SK-N-MC (cell line): ENCODE measurements around the gene MYBPC1.
A peak's percentile ranks its signal among the peaks of the same experiment; 100 is the strongest.

Experiments
- DNase-seq: peaks from one replicate; pipeline ENCODE4 v3.0.0-alpha.2; 2011; ENCODE audit warnings: low read depth, low spot score
- H3K27ac ChIP-seq: fragments of 200-600 bp; sonication (generic); 2 replicates; pipeline ENCODE4 v1.5.1; 2016; ENCODE audit warnings: mixed run types
- H3K36me3 ChIP-seq: fragments of 200-600 bp; sonication (generic); 2 replicates; pipeline ENCODE4 v1.6.1; 2017; ENCODE audit warnings: antibody characterized with exemption, low read length, mixed read lengths; ENCODE audit not compliant: insufficient read depth
- H3K4me3 ChIP-seq: fragments of 200-600 bp; sonication (generic); 2 replicates; pipeline ENCODE4 v1.5.1; 2016
- H3K9ac ChIP-seq: fragments of 200-600 bp; sonication (generic); 2 replicates; pipeline ENCODE4 v1.8.0; 2017; ENCODE audit warnings: mixed run types, mixed read lengths; ENCODE audit not compliant: insufficient read length
- H3K9me3 ChIP-seq: fragments of 200-600 bp; sonication (generic); 2 replicates; pipeline ENCODE4 v1.6.1; 2017; ENCODE audit warnings: low read depth, mild to moderate bottlenecking, antibody characterized with exemption, low read length, moderate library complexity, mixed read lengths
- EZH2 ChIP-seq: fragments of 200-600 bp; sonication (generic); IDR thresholded peaks from one replicate; pipeline ENCODE4 v1.6.1; 2017; ENCODE audit warnings: antibody characterized with exemption
- FOXP2 ChIP-seq: optimal IDR thresholded peaks from 2 replicates; pipeline ENCODE3; 2011; ENCODE audit warnings: mild to moderate bottlenecking, moderate library complexity; ENCODE audit not compliant: insufficient read depth; ENCODE audit errors: extremely low read length, control extremely low read depth
- POLR2AphosphoS5 ChIP-seq: IDR thresholded peaks from 2 replicates; pipeline ENCODE4 v1.6.1; 2012; ENCODE audit warnings: mild to moderate bottlenecking, low read depth, low read length, borderline replicate concordance

MYBPC1 gene

GRCh38 chr12:101698800-101699347 lies 104.1 kb downstream of the MYBPC1 start:
- Histone ChIP-seq H3K27ac (no peak overlapping the region), H3K4me3 (peak overlapping the region; percentile 97), H3K9ac (peak overlapping the region; percentile 89), H3K9me3 (no peaks in the 10 kb centered on the region), H3K36me3 (no peaks in the 10 kb centered on the region)
- no peak for DNase-seq
- no peak for TF ChIP-seq FOXP2
- TF ChIP-seq EZH2, result no peak
- TF ChIP-seq POLR2AphosphoS5, result no peak

DNA sequence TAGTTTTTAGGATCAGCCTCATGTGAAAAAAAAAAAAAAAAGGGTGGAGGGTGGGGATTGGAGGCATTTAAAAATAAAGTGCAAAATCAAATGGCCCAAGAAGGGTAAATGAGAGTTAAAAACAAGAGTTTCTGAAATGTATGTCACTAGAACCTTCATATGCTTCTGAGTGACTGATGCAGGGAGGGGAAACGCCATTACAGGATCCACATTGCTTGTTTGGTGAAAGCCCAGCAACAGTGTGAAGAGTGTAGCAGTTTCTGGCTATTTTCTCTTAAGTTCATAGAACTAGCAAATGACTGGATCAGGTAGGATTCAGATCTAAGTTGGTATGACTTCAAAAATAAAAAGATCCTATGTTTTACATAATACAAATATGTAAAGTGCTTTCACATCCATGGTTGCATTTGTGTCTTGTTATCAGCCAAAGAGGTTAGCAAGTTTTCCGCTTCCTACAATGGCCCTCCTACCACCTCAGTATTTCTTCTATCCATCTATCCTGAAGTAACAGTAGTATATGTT lies 105.6 kb downstream of the MYBPC1 start:
- no peak overlapping the region for H3K9ac ChIP-seq
- H3K4me3 ChIP-seq, result no peak overlapping the region
- no peaks in the 10 kb centered on the region for H3K36me3 ChIP-seq
- no peak for TF ChIP-seq POLR2AphosphoS5
- TF ChIP-seq EZH2, result no peak
- no peak for TF ChIP-seq FOXP2
- H3K9me3 ChIP-seq, result no peaks in the 10 kb centered on the region
- DNase-seq, result no peak
- H3K27ac ChIP-seq, result no peak overlapping the region

GRCh38 chr12:101703487-101703886 lies 108.7 kb downstream of the MYBPC1 start:
- Histone ChIP-seq H3K9me3 (no peaks in the 10 kb centered on the region), H3K4me3 (no peak overlapping the region), H3K36me3 (no peaks in the 10 kb centered on the region), H3K9ac (no peak overlapping the region), H3K27ac (no peak overlapping the region)
- no peak for DNase-seq
- TF ChIP-seq EZH2 (no peak), FOXP2 (no peak), POLR2AphosphoS5 (no peak)

DNA sequence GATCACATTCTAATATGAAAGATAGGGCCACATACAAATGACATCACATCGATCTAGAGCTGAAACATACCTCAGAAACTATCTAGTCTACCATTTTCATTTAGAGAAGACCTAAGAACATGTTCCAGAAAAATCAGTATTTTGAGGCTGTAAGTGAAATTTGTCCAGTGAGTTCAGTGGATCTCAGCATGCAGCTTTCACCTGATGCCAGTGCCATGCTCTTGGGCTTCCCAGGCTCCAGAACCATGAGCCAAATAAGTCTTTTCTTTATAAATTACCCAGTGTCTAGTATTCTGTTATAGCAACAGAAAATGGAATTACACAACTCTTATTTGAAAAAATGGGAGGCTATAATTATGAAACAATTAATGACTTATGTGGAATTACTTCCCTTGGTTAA lies 111.6 kb downstream of the MYBPC1 start:
- no peak for TF ChIP-seq EZH2

GRCh38 chr12:101707131-101707782 lies 112.5 kb downstream of the MYBPC1 start:
- Histone ChIP-seq H3K36me3 (no peaks in the 10 kb centered on the region), H3K4me3 (no peak overlapping the region)

More for the DNA sequence above, 111.6 kb downstream of the MYBPC1 start:
- Histone ChIP-seq H3K36me3 (no peaks in the 10 kb centered on the region), H3K4me3 (no peak overlapping the region), H3K9me3 (no peaks in the 10 kb centered on the region), H3K27ac (no peak overlapping the region), H3K9ac (no peak overlapping the region)
- no peak for DNase-seq

DNA sequence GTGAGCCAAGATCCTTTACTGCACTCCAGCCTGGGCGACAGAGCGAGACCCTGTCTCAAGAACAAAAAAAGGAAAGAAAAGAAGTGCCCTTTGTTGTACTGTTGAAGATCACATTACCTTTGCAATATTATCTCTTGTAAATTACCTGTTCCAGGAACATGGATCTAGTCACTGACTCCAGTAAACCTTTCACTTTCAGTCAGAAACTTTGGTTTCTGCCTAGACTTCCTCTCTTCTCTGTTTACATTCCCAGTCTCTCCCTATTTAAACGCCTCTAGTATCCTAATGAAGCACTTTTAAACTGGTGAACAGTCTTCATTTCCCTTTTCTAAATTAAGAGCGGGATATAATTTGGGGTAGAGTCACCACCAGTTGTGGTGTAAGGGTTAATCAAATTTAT lies 115.5 kb downstream of the MYBPC1 start:
- Histone ChIP-seq H3K36me3 (no peaks in the 10 kb centered on the region), H3K4me3 (no peak overlapping the region), H3K9me3 (no peaks in the 10 kb centered on the region), H3K27ac (no peak overlapping the region), H3K9ac (no peak overlapping the region)
- no peak for DNase-seq
- TF ChIP-seq FOXP2, result no peak
- no peak for TF ChIP-seq EZH2
- TF ChIP-seq POLR2AphosphoS5, result no peak

More at GRCh38 chr12:101707131-101707782, 112.5 kb downstream of the MYBPC1 start:
- no peak overlapping the region for H3K27ac ChIP-seq
- H3K9me3 ChIP-seq, result no peaks in the 10 kb centered on the region
- TF ChIP-seq POLR2AphosphoS5, result no peak
- TF ChIP-seq EZH2, result no peak
- no peak for TF ChIP-seq FOXP2
- DNase-seq, result no peak
- H3K9ac ChIP-seq, result no peak overlapping the region

- no peak overlapping the region for H3K9ac ChIP-seq
- no peak overlapping the region for H3K27ac ChIP-seq
Measured at GRCh38 chr12:101713059-101713682, 118.4 kb downstream of the MYBPC1 start.

DNA sequence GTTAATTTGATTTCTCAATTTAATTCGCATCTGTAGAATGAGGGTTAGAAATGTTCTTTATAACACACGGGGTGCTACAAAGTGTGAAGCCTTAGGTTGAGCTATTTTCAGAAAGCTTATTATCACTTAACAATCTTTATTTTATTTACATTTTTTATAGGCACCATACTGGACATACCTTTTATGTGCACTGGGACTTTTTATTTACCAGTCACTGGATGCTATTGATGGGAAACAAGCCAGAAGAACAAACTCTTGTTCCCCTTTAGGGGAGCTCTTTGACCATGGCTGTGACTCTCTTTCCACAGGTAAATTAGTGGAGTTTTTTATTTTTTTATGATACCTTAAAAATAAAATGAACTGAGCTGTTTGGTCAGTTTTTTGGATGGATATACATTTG lies 119.2 kb downstream of the MYBPC1 start:
- no peaks in the 10 kb centered on the region for H3K9me3 ChIP-seq
- no peak overlapping the region for H3K27ac ChIP-seq
- H3K4me3 ChIP-seq, result no peak overlapping the region
- no peaks in the 10 kb centered on the region for H3K36me3 ChIP-seq
- H3K9ac ChIP-seq, result no peak overlapping the region
- no peak for DNase-seq
- no peak for TF ChIP-seq FOXP2
- TF ChIP-seq POLR2AphosphoS5, result no peak
- TF ChIP-seq EZH2, result no peak

More at GRCh38 chr12:101713059-101713682, 118.4 kb downstream of the MYBPC1 start:
- Histone ChIP-seq H3K36me3 (no peaks in the 10 kb centered on the region), H3K4me3 (no peak overlapping the region), H3K9me3 (no peaks in the 10 kb centered on the region)
- TF ChIP-seq EZH2 (no peak), POLR2AphosphoS5 (no peak), FOXP2 (no peak)
- DNase-seq, result no peak
